Right lobe of liver (tissue), 6 donors: ENCODE results near the gene BHLHE41. TPM values are rescaled to one million over a fixed set of nuclear protein-coding genes. Genes with fewer than 3 reads are reported as not detected.

Experiments used
- ATAC-seq, 4 donors: fragments of 200-7000 bp; cut with Tn5 transposase; one replicate each; pipeline ENCODE4 v1.9.1; 2020; ENCODE audit warnings: mild to moderate bottlenecking in 4 of 4, moderate library complexity in 4 of 4
- DNase-seq, 3 donors: peaks; one replicate each; pipeline ENCODE4 v3.0.0-alpha.2; 2020
- H3K27ac ChIP-seq, 3 donors: fragments of 200-600 bp; one replicate each; pipeline ENCODE4 v1.8.0; 2022
- H3K27me3 ChIP-seq, 2 donors: fragments of 200-600 bp; one replicate each; pipeline ENCODE4 v1.8.0; 2022
- H3K36me3 ChIP-seq, 4 donors: fragments of 200-600 bp; sonication (generic) in 1 of 4; one replicate each; pipeline versions ENCODE4 v1.5.1 to v1.8.0; 2017 to 2022; ENCODE audit warnings: control low read depth in 1 of 4
- H3K4me1 ChIP-seq, 4 donors: fragments of 200-600 bp; sonication (generic) in 1 of 4; one replicate each; pipeline versions ENCODE4 v1.5.1 to v1.8.0; 2017 to 2022; ENCODE audit warnings: control low read depth in 1 of 4
- H3K4me3 ChIP-seq, 3 donors: fragments of 200-600 bp; one replicate each; pipeline ENCODE4 v1.8.0; 2022
- H3K9me3 ChIP-seq, 4 donors: fragments of 200-600 bp; sonication (generic) in 1 of 4; one replicate each; pipeline versions ENCODE4 v1.5.1 to v1.8.0; 2017 to 2022; ENCODE audit warnings: control low read depth in 1 of 4
- CTCF ChIP-seq, 4 donors: fragments of 200-600 bp in 3 of 4; fragments of 450-650 bp in 1 of 4; IDR thresholded peaks; one replicate each; pipeline versions ENCODE4 v1.5.1 to v1.8.0; 2016 to 2022; ENCODE audit warnings: antibody characterized with exemption in 4 of 4, mild to moderate bottlenecking in 2 of 4
- POLR2A ChIP-seq: fragments of 450-650 bp; IDR thresholded peaks from one replicate; pipeline ENCODE4 v1.6.1; 2017; ENCODE audit warnings: antibody characterized with exemption, mild to moderate bottlenecking
- WGBS: methylation state at CpG from one replicate; pipeline ENCODE4 v1.1.6; 2018; ENCODE audit warnings: low coverage, low lambda C conversion rate; ENCODE audit not compliant: insufficient coverage; ENCODE audit errors: missing lambda C conversion rate; 5-methylcytosine and 5-hydroxymethylcytosine counted together
- intact Hi-C, 2 donors: fragments of 100-400 bp; cut with DNase I; formaldehyde crosslinking; loops; one replicate each; pipeline versions ENCODE4 v1.11.2 to v1.14.1; 2022
- total RNA-seq, 6 experiments: library from RNA; depleted of rRNA in 2 of 6; stranded (reverse); fragments of >200 nt in 2 of 6; fragmentation: NEBNext Ultra II Directional in 3 of 6; extraction: Animal tissue kit (Norgen Biotek cat#: 25700) in 3 of 6; gene quantifications; one replicate each; pipeline versions ENCODE4 v1.1.0 to v1.2.4, GENCODE V29; 2016 to 2023
- donor health status: DM: no; HTN: yes; CAD: no.
- donor health status: DM: no; HTN: no; CAD: no.
- donor health status: DM: no; HTN: no; CAD: no.
- donor health status: DM: no; HTN: yes; CAD: no.
- donor health status: DM: no; HTN: yes; CAD: no.

Gene BHLHE41
- total RNA-seq, 6 experiments from 2014 or later: 0.43 to 1.3 (median 0.84) TPM

GRCh38 chr12:26101350-26101734 lies 23.5 kb downstream of the BHLHE41 start:
- no peak overlapping the region for H3K27ac ChIP-seq
- H3K4me1 ChIP-seq: peaks cover 0 to 4% (median 0%) of the 10 kb centered on the region in 4 donors
- intact Hi-C loops: no loop called here
- WGBS: 14% methylated on average over 3 of the region's 3 CpGs
- H3K4me3 ChIP-seq: no peak overlapping the region
- DNase-seq (no peak), ATAC-seq (peak in 2 of 4 donors; percentile 23 to 52)
- TF ChIP-seq CTCF (IDR thresholded peaks at IDR 0.05) (no peak), POLR2A (no peak)
- no peaks in the 10 kb centered on the region for H3K27me3 ChIP-seq
- H3K9me3 ChIP-seq: no peaks in the 10 kb centered on the region
- H3K36me3 ChIP-seq: no peaks in the 10 kb centered on the region

- Histone ChIP-seq H3K4me3 (no peak overlapping the region), H3K4me1 (peaks cover 0 to 4% (median 0%) of the 10 kb centered on the region in 4 donors), H3K9me3 (no peaks in the 10 kb centered on the region), H3K36me3 (no peaks in the 10 kb centered on the region), H3K27ac (no peak overlapping the region), H3K27me3 (no peaks in the 10 kb centered on the region)
- 76% methylated on average over 8 of the region's 8 CpGs for WGBS
- TF ChIP-seq POLR2A: no peak
- TF ChIP-seq CTCF (IDR thresholded peaks at IDR 0.05): no peak
- ATAC-seq (no peak), DNase-seq (no peak)
- intact Hi-C loops: no loop called here
Measured at GRCh38 chr12:26100666-26101349, 24.0 kb downstream of the BHLHE41 start.

GRCh38 chr12:26097046-26097878 lies 27.6 kb downstream of the BHLHE41 start:
- H3K27ac ChIP-seq: no peak overlapping the region
- 6% methylated on average over 6 of the region's 6 CpGs for WGBS
- DNase-seq: peak; percentile 64 to 76 (median 70)
- H3K4me1 ChIP-seq: peaks cover 0 to 4% (median 0%) of the 10 kb centered on the region in 4 donors
- no peak overlapping the region for H3K4me3 ChIP-seq
- intact Hi-C loops: no loop called here
- ATAC-seq: peak; percentile 99 to 100 (median 100)
- H3K36me3 ChIP-seq: no peaks in the 10 kb centered on the region
- TF ChIP-seq CTCF (IDR thresholded peaks at IDR 0.05): peak; percentile 84 to 97 (median 96)
- no peak for TF ChIP-seq POLR2A
- no peaks in the 10 kb centered on the region for H3K9me3 ChIP-seq
- no peaks in the 10 kb centered on the region for H3K27me3 ChIP-seq

GRCh38 chr12:26096036-26096435 lies 28.8 kb downstream of the BHLHE41 start:
- no peaks in the 10 kb centered on the region for H3K27me3 ChIP-seq
- intact Hi-C loops: no loop called here
- no peak overlapping the region for H3K4me3 ChIP-seq
- H3K36me3 ChIP-seq: no peaks in the 10 kb centered on the region
- H3K27ac ChIP-seq: no peak overlapping the region
- H3K4me1 ChIP-seq: peaks cover 0 to 4% (median 0%) of the 10 kb centered on the region in 4 donors
- no peak for ATAC-seq
- DNase-seq: no peak
- no peaks in the 10 kb centered on the region for H3K9me3 ChIP-seq
- no peak for TF ChIP-seq POLR2A
- no peak for TF ChIP-seq CTCF (IDR thresholded peaks at IDR 0.05)
- 82% methylated on average over 2 of the region's 2 CpGs for WGBS
